WI38 (cell line): ENCODE data around the gene YBX3.
A peak's percentile ranks its signal among the peaks of the same experiment; 100 is the strongest.

Experiments used
- H3K4me3 ChIP-seq: 2 replicates; pipeline ENCODE4 v1.5.1; 2011; ENCODE audit warnings: low read depth, mild to moderate bottlenecking, control low read depth, low read length
- TF ChIP-seq, protein P1 (sequence below): IDR thresholded peaks from 2 replicates; pipeline ENCODE4 v1.5.1; 2012; ENCODE audit warnings: low read depth, mild to moderate bottlenecking, control low read depth, low read length

The YBX3 gene

DNA sequence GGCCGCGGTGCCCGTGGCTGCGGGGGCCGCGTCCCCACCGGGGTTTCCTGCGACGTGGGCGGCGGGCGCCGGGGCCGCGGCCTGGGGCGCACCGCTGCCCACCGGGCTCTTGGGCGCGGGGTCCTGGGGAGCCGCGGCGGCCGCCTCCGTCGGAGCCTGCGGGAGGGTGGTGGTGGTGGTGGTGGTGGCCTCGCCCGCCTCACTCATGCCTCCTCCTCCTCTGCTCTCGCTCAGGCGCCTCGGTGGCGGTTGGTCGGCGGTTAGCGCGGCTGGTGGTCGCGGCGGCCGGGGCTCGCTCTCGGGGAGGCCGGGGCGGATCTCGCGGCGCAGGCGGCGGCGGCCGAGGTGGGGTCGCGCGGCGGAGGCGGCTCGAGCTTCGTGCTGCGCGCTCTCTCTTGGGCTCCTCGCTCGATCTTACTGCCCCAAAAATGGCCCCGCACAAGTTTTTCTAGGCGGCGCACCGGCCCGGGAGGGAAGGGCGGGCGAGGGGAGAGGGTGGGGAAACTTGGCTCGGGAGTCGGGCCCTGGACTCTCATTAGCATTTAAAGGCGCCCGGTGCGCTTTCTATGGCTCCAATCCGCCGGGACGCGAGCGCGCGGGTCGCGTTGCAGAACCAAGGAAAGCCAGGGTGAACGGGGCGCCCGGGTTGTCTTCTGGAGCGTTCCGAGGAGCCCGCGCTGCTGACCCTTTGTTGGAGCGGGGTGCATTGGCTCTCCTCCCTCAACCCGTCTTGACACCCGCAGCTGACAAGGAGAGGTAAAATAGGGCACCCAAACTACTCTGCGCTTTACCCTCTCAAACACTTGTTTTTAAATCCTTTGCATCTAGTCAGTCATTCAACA, at the start of gene YBX3:
Gene YBX3 (minus strand): TSS at position 419 of the 842 bp plus-strand sequence. CDS start 212 bp downstream, at position 207.
- H3K4me3 ChIP-seq, result peak within 1 kb of the TSS; percentile 98

DNA sequence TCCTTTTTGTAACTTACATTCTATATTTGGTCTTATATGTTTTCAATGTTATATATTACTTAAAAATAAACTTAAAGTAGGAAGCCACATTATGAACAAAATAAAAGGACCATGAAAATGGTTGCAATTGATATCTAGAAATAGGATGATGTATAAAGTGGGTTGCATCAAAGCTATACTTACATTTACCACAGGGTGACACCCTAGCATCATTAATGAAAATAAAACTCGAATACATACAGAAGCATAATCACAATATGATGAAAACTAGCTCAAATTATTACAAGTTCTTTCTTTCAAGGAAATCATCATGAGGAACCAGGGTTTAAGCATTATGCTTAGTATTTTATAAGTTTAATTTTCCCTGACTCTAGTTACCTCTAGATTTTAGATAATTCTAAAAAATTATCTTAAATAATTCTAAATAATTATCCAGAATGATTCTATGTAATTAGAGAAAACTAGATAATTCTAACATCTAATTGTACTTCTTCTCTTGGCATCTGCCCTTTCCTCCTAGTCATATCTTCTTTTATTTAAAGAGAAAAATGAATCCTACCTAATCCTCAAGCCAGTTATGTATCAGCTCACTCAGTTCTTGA, 48.1 kb upstream of the YBX3 start:
- TF ChIP-seq, protein P1, sequence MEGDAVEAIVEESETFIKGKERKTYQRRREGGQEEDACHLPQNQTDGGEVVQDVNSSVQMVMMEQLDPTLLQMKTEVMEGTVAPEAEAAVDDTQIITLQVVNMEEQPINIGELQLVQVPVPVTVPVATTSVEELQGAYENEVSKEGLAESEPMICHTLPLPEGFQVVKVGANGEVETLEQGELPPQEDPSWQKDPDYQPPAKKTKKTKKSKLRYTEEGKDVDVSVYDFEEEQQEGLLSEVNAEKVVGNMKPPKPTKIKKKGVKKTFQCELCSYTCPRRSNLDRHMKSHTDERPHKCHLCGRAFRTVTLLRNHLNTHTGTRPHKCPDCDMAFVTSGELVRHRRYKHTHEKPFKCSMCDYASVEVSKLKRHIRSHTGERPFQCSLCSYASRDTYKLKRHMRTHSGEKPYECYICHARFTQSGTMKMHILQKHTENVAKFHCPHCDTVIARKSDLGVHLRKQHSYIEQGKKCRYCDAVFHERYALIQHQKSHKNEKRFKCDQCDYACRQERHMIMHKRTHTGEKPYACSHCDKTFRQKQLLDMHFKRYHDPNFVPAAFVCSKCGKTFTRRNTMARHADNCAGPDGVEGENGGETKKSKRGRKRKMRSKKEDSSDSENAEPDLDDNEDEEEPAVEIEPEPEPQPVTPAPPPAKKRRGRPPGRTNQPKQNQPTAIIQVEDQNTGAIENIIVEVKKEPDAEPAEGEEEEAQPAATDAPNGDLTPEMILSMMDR, result peak; percentile 14; the same call in 1 of the 2 replicates
- H3K4me3 ChIP-seq, result no peak overlapping the region

More for the DNA sequence above, at the start of gene YBX3:
- TF ChIP-seq, protein P1, result no peak

DNA sequence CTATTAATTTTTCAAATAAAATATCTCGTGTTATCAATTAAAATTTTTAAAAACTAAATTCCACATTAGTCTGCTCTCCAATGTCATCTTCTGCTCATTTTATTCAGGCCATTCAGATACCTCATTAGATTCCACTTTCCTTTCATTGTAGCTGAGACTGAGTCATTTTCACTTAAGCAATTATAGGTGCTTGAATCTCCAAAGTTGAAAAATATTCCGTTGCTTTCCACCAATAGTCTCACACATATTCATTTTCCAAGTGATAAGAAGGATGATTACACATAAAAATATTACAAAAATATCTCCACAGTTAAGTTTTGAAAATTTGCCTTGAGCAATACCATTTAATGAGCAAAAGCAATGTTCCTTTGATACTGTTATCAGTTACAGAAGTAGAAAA, 36.5 kb upstream of the YBX3 start:
- TF ChIP-seq, protein P1, result no peak
- H3K4me3 ChIP-seq, result no peak overlapping the region

DNA sequence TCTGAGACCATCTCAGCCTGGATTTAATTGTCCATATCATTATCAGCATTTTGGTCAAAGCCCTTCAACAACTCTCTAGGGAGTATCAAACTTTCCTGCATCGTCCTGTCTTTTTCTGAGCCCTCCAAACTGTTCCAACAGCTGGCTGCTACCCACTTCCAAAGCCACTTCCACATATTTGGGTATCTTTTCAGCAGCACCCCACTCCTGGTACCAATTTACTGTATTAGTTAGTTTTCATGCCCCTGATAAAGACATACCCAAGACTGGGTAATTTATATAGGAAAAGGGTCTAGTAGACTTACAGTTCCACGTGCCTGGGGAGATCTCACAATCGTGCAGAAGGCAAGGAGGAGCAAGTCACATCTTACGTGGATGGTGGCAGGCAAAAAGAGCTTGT, 33.1 kb upstream of the YBX3 start:
- H3K4me3 ChIP-seq, result no peak overlapping the region
- TF ChIP-seq, protein P1, result no peak

DNA sequence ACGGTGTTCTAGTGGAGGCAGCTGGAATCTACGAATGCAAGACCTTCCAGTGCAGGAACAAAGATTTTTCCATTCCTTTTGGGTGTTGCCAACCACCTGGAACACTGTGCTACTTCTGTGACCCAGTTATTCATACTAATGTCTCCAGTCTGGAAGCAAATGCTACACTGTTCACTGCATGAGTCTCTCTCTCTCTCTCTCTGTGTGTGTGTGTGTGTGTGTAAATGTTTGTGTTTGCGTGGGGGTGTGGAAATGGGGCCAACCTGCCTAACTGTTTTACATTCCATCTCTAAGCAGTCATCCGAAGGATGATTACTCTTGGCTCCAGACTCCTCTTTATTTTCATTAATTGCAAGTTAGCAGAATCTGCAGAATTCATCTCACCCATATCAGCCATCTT, 29.9 kb upstream of the YBX3 start:
- no peak overlapping the region for H3K4me3 ChIP-seq
- TF ChIP-seq, protein P1, result no peak

DNA sequence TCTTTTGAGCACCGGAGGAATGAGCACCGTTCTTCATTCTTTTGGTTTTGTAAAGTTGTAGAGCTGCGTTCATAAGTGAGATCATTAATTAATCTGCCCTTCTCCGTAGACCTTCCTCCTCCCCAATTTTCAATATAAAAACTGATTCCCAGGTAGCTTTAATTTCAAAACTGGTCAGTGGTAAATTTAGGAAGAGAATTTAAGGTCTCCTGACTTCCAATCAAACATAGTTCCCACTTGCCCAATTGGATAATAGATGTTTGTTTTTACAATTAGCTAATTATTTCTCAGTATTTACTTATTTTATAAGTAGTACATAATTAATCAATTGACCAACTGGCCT, 27.2 kb upstream of the YBX3 start:
- TF ChIP-seq, protein P1, result no peak
- no peak overlapping the region for H3K4me3 ChIP-seq
